Fibroblast of peridontal ligament (primary cell): ENCODE results near the gene COL4A3.

Experiments
- DNase-seq: peaks from one replicate; pipeline ENCODE4 v3.0.0-alpha.2; 2010; ENCODE audit errors: extremely low read depth

COL4A3 gene

GRCh38 chr2:227292314-227292713 is 127.9 kb downstream of the COL4A3 start:
- DNase-seq: no peak

DNA sequence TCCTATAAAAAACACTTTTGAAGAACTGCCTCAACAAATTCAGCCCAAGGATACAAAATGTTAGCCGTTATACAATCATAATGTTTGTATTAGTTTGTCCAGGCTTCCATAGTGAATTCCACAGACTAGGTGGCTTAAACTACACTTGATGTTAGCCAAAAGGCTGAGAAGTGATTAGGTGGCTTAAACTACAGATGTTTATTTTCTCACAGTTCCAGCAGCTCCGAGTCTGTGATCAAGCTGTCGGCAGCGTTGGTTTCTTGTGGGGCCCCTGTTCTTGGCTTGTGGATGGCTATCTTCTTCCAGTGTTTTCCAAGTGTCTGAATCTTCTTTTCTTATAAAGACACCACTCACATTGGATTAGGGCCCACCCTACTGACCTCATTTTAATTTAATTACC is 129.1 kb downstream of the COL4A3 start:
- DNase-seq: no peak

- DNase-seq: no peak
Observed at GRCh38 chr2:227295806-227296205, 131.4 kb downstream of the COL4A3 start.

DNA sequence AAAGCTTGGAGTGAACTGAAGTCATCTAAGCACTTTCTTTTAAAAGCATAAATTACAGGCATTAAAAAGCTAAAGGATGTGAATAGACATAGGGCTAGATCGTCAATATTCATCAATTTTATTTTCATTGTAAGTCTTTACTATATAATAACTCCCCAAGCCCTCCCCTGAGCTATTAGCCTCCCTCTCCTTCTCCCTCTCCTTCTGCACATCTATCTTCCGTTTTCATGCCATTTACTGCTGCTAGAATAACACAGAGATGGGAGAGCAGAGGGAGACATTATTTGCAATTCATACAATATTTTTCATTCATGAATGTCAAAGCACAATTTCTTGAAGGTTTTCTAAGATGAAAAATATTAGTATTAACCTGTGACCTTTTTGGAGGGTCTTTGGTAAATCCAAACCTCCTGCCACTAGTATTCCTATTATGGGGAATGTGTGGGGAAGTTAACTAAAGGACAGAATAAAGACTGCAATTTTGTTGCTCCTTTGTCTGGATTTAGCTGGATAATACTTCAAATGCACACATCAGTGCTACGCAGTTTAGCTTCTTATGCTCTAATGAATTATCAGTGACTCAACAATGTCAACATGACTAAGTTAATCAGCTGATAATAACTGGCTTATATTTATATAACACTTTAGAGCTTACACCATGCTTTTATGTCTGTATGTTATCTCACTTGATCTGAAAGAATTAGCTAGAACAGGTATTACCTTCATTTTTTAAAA is 132.4 kb downstream of the COL4A3 start:
- no peak for DNase-seq

- no peak for DNase-seq
Observed at GRCh38 chr2:227301523-227301922, 137.1 kb downstream of the COL4A3 start.

DNA sequence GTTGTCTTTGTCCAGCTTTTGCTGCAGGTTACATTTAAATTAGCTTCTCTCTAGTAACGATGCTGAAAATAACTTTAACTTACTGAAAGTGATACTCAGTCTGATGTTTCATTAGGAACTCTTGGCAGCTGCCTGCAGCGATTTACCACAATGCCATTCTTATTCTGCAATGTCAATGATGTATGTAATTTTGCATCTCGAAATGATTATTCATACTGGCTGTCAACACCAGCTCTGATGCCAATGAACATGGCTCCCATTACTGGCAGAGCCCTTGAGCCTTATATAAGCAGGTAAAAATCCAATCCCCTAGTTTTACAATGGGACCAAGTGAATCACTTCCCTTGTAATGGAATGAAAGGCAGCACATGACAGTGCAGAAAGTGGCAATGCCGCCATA is 144.4 kb downstream of the COL4A3 start:
- DNase-seq: peak; percentile 16

GRCh38 chr2:227310756-227311110 is 146.3 kb downstream of the COL4A3 start:
- DNase-seq: no peak

GRCh38 chr2:227311861-227312506 is 147.6 kb downstream of the COL4A3 start:
- no peak for DNase-seq

GRCh38 chr2:227312579-227312978 is 148.2 kb downstream of the COL4A3 start:
- DNase-seq: no peak

GRCh38 chr2:227313310-227313709 is 148.9 kb downstream of the COL4A3 start:
- DNase-seq: no peak

GRCh38 chr2:227317834-227318233 is 153.4 kb downstream of the COL4A3 start:
- DNase-seq: no peak

GRCh38 chr2:227320305-227321094 is 156.1 kb downstream of the COL4A3 start:
- no peak for DNase-seq

- no peak for DNase-seq
Observed at GRCh38 chr2:227322530-227323205, 158.2 kb downstream of the COL4A3 start.

- no peak for DNase-seq
Observed at GRCh38 chr2:227323818-227324217, 159.4 kb downstream of the COL4A3 start.

- no peak for DNase-seq
Observed at GRCh38 chr2:227324642-227324994, 160.2 kb downstream of the COL4A3 start.

GRCh38 chr2:227324995-227325838 is 160.8 kb downstream of the COL4A3 start, which contains the start of gene MFF:
MFF (plus strand) TSS chr2:227325251; CDS start chr2:227330666, 5,415 bp downstream.
- peak; percentile 90 for DNase-seq

GRCh38 chr2:227325839-227326195 is 161.4 kb downstream of the COL4A3 start:
- DNase-seq: peak; percentile 52

GRCh38 chr2:227326783-227327182 is 162.4 kb downstream of the COL4A3 start:
- peak; percentile 7 for DNase-seq

DNA sequence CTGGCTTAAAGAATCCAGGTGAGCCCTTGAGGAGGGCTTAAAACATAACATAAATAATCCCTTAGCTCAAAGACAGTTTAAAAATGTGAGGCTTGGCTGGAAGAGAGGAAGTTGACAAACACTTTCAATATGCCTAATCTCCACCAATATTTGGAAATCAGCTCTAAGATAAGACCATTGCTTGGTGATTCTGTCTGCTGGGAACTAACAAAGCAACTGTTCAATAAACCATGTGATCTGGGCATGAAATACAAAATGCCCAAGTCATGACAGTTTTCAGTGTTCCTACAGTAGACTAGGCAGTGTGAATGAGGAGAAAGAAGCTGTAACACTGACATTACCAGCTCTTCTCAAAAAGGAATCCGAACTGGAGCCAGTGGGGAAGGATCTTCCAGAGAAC is 171.3 kb downstream of the COL4A3 start:
- DNase-seq: no peak

DNA sequence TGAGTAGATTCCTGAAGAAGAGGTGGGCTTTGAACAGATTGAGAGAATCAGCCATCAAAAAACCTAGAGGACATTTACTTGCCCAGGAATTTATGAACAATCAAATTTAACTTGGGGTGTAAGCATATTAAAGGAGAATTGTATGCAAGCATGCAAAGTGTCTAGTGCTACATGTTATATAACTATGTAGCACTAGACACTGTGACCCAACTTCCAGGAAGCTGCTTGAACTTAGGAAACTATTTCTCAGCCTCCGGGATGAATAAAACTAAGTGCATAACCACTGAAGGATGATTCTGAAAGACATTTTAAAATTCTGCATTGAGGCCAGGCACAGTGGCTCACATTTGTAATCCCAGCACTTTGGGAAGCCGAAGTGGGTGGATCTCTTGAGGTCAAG is 173.0 kb downstream of the COL4A3 start:
- DNase-seq: no peak

DNA sequence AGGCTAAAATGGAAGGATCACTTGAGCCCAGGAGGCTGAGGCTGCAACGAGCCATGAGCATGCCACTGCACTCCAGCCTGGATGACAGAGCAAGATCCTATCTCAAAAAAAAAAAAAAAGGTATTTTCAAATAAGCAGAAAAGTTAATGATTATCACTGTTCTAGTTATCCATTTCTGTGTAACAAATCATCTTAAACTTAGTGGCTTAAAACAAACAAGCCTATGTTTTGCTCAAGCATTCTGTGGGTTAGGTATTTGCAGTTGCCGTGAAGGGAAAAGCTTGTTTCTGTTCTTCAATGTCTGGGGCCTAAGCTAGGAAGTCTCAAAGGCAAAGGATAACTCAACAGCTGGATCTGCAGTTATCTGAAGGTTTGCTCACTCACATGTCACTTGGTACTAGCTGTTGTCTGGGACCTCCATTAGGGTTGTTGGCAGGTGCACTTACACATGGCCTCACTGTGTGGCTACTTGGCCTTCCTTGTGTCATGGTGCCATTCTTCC is 174.7 kb downstream of the COL4A3 start:
- DNase-seq: no peak
